Adrenal gland (tissue), 12 donors: ENCODE results near the gene KIF25. TPM values are rescaled to one million over a fixed set of nuclear protein-coding genes. Genes with fewer than 3 reads are reported as not detected.
A peak's percentile ranks its signal among the peaks of the same experiment; 100 is the strongest.

Experiments
- DNase-seq, 7 donors: peaks; one replicate each; pipeline ENCODE4 v3.0.0-alpha.2; 2019 to 2020
- H3K27ac ChIP-seq, 5 donors: fragments of 200-600 bp; sonication (generic) in 4 of 5; 1 replicate in 3 of 5; 2 replicates in 2 of 5; pipeline versions ENCODE4 v1.5.1 to v1.8.0; 2016 to 2020; ENCODE audit warnings: mild to moderate bottlenecking in 1 of 5
- H3K27me3 ChIP-seq: fragments of 200-600 bp; 2 replicates; pipeline ENCODE4 v1.8.0; 2021
- H3K36me3 ChIP-seq, 2 donors: fragments of 200-600 bp; replicated peaks in 1 of 2; 1 replicate in 1 of 2; 2 replicates in 1 of 2; pipeline versions ENCODE4 v1.5.1 to v1.8.0; 2018 to 2022
- H3K4me1 ChIP-seq, 2 donors: fragments of 200-600 bp; replicated peaks in 1 of 2; 1 replicate in 1 of 2; 2 replicates in 1 of 2; pipeline versions ENCODE4 v1.5.1 to v1.8.0; 2018 to 2021
- H3K4me3 ChIP-seq, 4 donors: fragments of 200-600 bp; sonication (generic) in 3 of 4; one replicate each; pipeline ENCODE4 v1.5.1; 2016 to 2018
- H3K9me3 ChIP-seq, 3 donors: fragments of 200-600 bp; sonication (generic) in 1 of 3; replicated peaks in 1 of 3; 1 replicate in 2 of 3; 2 replicates in 1 of 3; pipeline versions ENCODE4 v1.5.1 to v1.8.0; 2016 to 2021
- CTCF ChIP-seq, 6 experiments: fragments of 450-650 bp in 4 of 6; fragments of 200-600 bp in 2 of 6; sonication (generic) in 1 of 6; IDR thresholded peaks; 1 replicate in 5 of 6; 2 replicates in 1 of 6; pipeline versions ENCODE4 v1.5.1 to v1.8.0; 2016 to 2021; ENCODE audit warnings: antibody characterized with exemption in 6 of 6, mild to moderate bottlenecking in 2 of 6, moderate library complexity in 1 of 6
- POLR2A ChIP-seq, 2 donors: fragments of 450-650 bp; IDR thresholded peaks; one replicate each; pipeline ENCODE4 v1.6.1; 2017; ENCODE audit warnings: antibody characterized with exemption in 2 of 2, mild to moderate bottlenecking in 2 of 2, moderate library complexity in 1 of 2
- WGBS, 4 donors: extraction: QIAGEN DNeasy Blood & Tissue Kit in 2 of 4; methylation state at CpG; one replicate each; pipeline versions ENCODE4 v1.1.5 to v1.1.7; 2013 to 2017; 5-methylcytosine and 5-hydroxymethylcytosine counted together
- intact Hi-C, 2 donors: fragments of 100-400 bp; cut with DNase I; formaldehyde crosslinking; loops; one replicate each; pipeline versions ENCODE4 v1.14.1 to v1.15.0; 2022 to 2023
- polyA plus RNA-seq, 3 donors: library from polyadenylated mRNA; stranded (reverse); fragments of 200-250 nt in 2 of 3; fragments of 350-450 nt in 1 of 3; fragmentation: Illumina TruSeq in 1 of 3; extraction: RNeasy Lipid Tissue Mini Kit (QIAGEN cat#74804) in 1 of 3; gene quantifications; one replicate each; pipeline ENCODE4 v1.2.3, GENCODE V29; 2013 to 2014
- total RNA-seq, 9 donors: library from RNA; depleted of rRNA in 4 of 9; stranded (reverse); fragments of >200 nt in 4 of 9; fragments of 120-200 nt in 1 of 9; fragmentation: NEBNext Ultra II Directional in 1 of 9; extraction: Animal tissue kit (Norgen Biotek cat#: 25700) in 1 of 9; gene quantifications; one replicate each; pipeline versions ENCODE4 v1.1.0 to v1.2.4, GENCODE V29; 2013 to 2023
- donor health status: healthy with polysubstance abuse.
- donor health status: Bipolar disorder and iron deficiency.
- donor health status: DM: yes; HTN: yes; CAD: no.
- donor health status: DM: no; HTN: no; CAD: no.
- donor health status: DM: no; HTN: no; CAD: no.
- donor health status: DM: yes; HTN: yes; CAD: no.

Gene KIF25
- total and polyA plus RNA-seq, 12 donors, result 0.44 to 0.97 TPM; not detected in 10

GRCh38 chr6:168091381-168092264, 94.2 kb downstream of the KIF25 start:
- WGBS, 4 donors, result 91 to 94% (median 93%) methylated on average over 16 to 28 of the region's 28 CpGs
- Histone ChIP-seq H3K4me1 (no peaks in the 10 kb centered on the region), H3K36me3 (no peaks in the 10 kb centered on the region), H3K4me3 (no peak overlapping the region), H3K27ac (no peak overlapping the region), H3K27me3 (no peaks in the 10 kb centered on the region), H3K9me3 (no peaks in the 10 kb centered on the region)
- DNase-seq, result no peak
- no peak for TF ChIP-seq POLR2A (IDR thresholded peaks at IDR 0.05)
- no peak for TF ChIP-seq CTCF (IDR thresholded peaks at IDR 0.05)
- intact Hi-C loops, result no loop called here

GRCh38 chr6:168092541-168092940, 95.1 kb downstream of the KIF25 start:
- H3K27me3 ChIP-seq, result no peaks in the 10 kb centered on the region
- no peaks in the 10 kb centered on the region for H3K4me1 ChIP-seq
- DNase-seq, result no peak
- H3K27ac ChIP-seq, result no peak overlapping the region
- TF ChIP-seq CTCF (IDR thresholded peaks at IDR 0.05), result no peak
- H3K36me3 ChIP-seq, result no peaks in the 10 kb centered on the region
- no peak overlapping the region for H3K4me3 ChIP-seq
- 63 to 77% (median 76%) methylated on average over 6 to 8 of the region's 8 CpGs for WGBS, 4 donors
- no peaks in the 10 kb centered on the region for H3K9me3 ChIP-seq
- intact Hi-C loops, result no loop called here

GRCh38 chr6:168093071-168093505, 95.6 kb downstream of the KIF25 start:
- no peak for TF ChIP-seq POLR2A (IDR thresholded peaks at IDR 0.05)
- no peak for TF ChIP-seq CTCF (IDR thresholded peaks at IDR 0.05)
- no peaks in the 10 kb centered on the region for H3K27me3 ChIP-seq
- intact Hi-C loops, result no loop called here
- WGBS, 4 donors, result 41 to 60% (median 49%) methylated on average over 8 to 12 of the region's 12 CpGs
- DNase-seq, result peak in 2 of 7 donors; percentile 7 to 17
- no peaks in the 10 kb centered on the region for H3K36me3 ChIP-seq
- H3K27ac ChIP-seq, result no peak overlapping the region
- no peaks in the 10 kb centered on the region for H3K9me3 ChIP-seq
- H3K4me3 ChIP-seq, result no peak overlapping the region
- no peaks in the 10 kb centered on the region for H3K4me1 ChIP-seq

- no peak overlapping the region for H3K27ac ChIP-seq
- no peaks in the 10 kb centered on the region for H3K27me3 ChIP-seq
- no peaks in the 10 kb centered on the region for H3K9me3 ChIP-seq
- intact Hi-C loops, result no loop called here
- 81 to 91% (median 86%) methylated on average over 11 of the region's 11 CpGs for WGBS, 4 donors
- TF ChIP-seq CTCF (IDR thresholded peaks at IDR 0.05) (no peak), POLR2A (IDR thresholded peaks at IDR 0.05) (no peak)
- H3K4me3 ChIP-seq, result no peak overlapping the region
- DNase-seq, result no peak
- H3K36me3 ChIP-seq, result no peaks in the 10 kb centered on the region
- H3K4me1 ChIP-seq, result no peaks in the 10 kb centered on the region
Measured at GRCh38 chr6:168093634-168094033, 96.2 kb downstream of the KIF25 start.

Other genes starting within 250 kb of the KIF25 start
- 10 to 100 TPM; 29.0 to 47.1 (median 42.7) TPM for gene AFDN, start 170.8 kb upstream of the KIF25 start, total RNA-seq
- 10 to 100 TPM; 15.2 to 29.0 (median 25.4) TPM for gene AFDN, start 170.8 kb upstream of the KIF25 start, polyA plus RNA-seq
- gene FRMD1, start 81.5 kb downstream of the KIF25 start, total RNA-seq, result under 1 TPM in 3 of 9 donors, not detected in 6; under 0.01 to 0.14 (median 0.04) TPM
- under 1 TPM in 2 of 3 donors, not detected in 1; 0.30 to 0.32 TPM for gene FRMD1, start 81.5 kb downstream of the KIF25 start, polyA plus RNA-seq